ENCODE measurements around the gene WWP2.
"Not testable (repeated sequence)": the region's sequence is repeated elsewhere in the genome, so short reads cannot be mapped to it uniquely, and the experiment has no call there.

WWP2 gene

GRCh38 chr16:69796285-69797118 is 34.4 kb downstream of the WWP2 start:
- peak in 1 of 2 experiments; percentile 39 for DNase-seq

- no peak for DNase-seq
Measured at GRCh38 chr16:69798466-69798865, 36.3 kb downstream of the WWP2 start.

- DNase-seq, result no peak
Measured at GRCh38 chr16:69799611-69800031, 37.5 kb downstream of the WWP2 start.

- no peak for DNase-seq
Measured at GRCh38 chr16:69804297-69804696, 42.2 kb downstream of the WWP2 start.

GRCh38 chr16:69806776-69807175 is 44.6 kb downstream of the WWP2 start:
- DNase-seq, result not testable (repeated sequence)

- DNase-seq, result no peak
Measured at GRCh38 chr16:69812688-69813014, 50.5 kb downstream of the WWP2 start.

- DNase-seq, result no peak
Measured at GRCh38 chr16:69814078-69814477, 51.9 kb downstream of the WWP2 start.

GRCh38 chr16:69814561-69814960 is 52.4 kb downstream of the WWP2 start:
- no peak for DNase-seq

- DNase-seq, result not testable (repeated sequence)
Measured at GRCh38 chr16:69815216-69815883, 53.2 kb downstream of the WWP2 start.

- no peak for DNase-seq
Measured at GRCh38 chr16:69816996-69817395, 54.9 kb downstream of the WWP2 start.

- peak in 1 of 2 experiments; percentile 27 for DNase-seq
Measured at GRCh38 chr16:69818891-69819545, 56.9 kb downstream of the WWP2 start.

- DNase-seq, result peak in 1 of 2 experiments; percentile 24
Measured at GRCh38 chr16:69820926-69821541, 58.9 kb downstream of the WWP2 start.

- DNase-seq, result no peak
Measured at GRCh38 chr16:69821844-69822173, 59.7 kb downstream of the WWP2 start.

GRCh38 chr16:69822174-69822935 is 60.2 kb downstream of the WWP2 start:
- DNase-seq, result no peak

GRCh38 chr16:69823831-69824563 is 61.9 kb downstream of the WWP2 start:
- no peak for DNase-seq

GRCh38 chr16:69824564-69825142 is 62.5 kb downstream of the WWP2 start:
- not testable (repeated sequence) for DNase-seq

GRCh38 chr16:69827524-69827923 is 65.4 kb downstream of the WWP2 start:
- no peak for DNase-seq

- DNase-seq, result no peak
Measured at GRCh38 chr16:69829338-69829737, 67.2 kb downstream of the WWP2 start.

GRCh38 chr16:69830146-69830533 is 68.0 kb downstream of the WWP2 start:
- no peak for DNase-seq

- DNase-seq, result no peak
Measured at GRCh38 chr16:69830534-69831211, 68.5 kb downstream of the WWP2 start.
